Measurements from ENCODE around the gene ANKMY2.

ANKMY2 gene

DNA sequence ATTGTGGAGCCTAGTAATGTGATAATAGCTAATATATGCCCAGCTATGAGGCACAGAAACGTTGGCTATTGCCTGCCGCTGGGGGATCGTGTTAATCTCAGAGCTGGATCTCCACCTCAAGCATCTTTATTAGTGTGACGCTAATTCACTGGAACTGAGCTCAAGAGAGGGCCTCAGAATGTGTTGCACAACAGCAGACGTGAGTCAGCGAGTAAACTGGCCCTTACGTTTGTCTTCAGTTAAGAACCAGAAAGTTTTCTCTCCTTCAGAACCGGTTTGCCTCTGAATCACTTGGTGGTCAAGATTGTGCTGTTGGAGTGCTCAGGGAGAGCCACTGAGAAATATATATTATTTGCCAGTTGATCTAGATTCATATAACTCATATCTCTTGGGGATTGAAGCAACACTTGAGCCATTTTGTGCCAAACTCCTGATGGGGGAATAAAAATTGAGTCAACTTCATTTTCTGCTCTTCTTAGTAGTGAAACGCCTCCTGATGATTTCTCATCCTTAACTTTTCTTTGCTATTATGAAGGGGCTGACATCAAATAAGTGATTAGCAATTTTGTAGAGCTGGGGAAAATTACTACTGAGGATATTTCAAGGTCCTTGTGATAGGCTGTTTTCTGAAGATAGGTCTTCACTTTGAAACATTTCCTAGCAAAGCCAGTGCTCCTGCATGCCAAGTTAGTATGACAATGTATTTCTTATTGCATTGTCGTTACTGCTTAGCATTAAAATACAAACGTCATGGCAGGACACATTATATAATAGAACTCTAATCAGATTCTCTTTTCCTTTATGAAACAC, 22.7 kb upstream of the ANKMY2 start:
- H3K27ac ChIP-seq (ENCODE audit: extremely low read depth, low read depth, low read length) = no peak overlapping the region
- CTCF ChIA-PET = interaction anchor here (0.6 to 1.2 kb wide), 3 partner anchors 104 to 322 kb away, joined by 3 read pairs; no protein-coding TSS in a partner anchor
- H3K4me1 ChIP-seq (ENCODE audit: control insufficient read depth, insufficient read depth, low read length) = peaks cover 4% of the 10 kb centered on the region; the same call in 1 of the 2 replicates
- no peak overlapping the region for H3K4me3 ChIP-seq (ENCODE audit: low read depth, low read length)
- POLR2A ChIA-PET = interaction anchor here (2.0 kb wide), 1 partner anchor 22 kb away, joined by 7 read pairs; the partner anchor contains the start of genes ANKMY2 and BZW2
- peaks cover 0 to 3% of the 10 kb centered on the region in 2 experiments; a peak in 1 of 3 replicates for H3K36me3 ChIP-seq (ENCODE audit: control insufficient read depth in 2 of 2, insufficient read depth in 1 of 2, low read length in 2 of 2)
- H3K9me3 ChIP-seq (ENCODE audit: control insufficient read depth, insufficient read depth, low read depth, low read length) = no peaks in the 10 kb centered on the region
- TF ChIP-seq, protein P1, sequence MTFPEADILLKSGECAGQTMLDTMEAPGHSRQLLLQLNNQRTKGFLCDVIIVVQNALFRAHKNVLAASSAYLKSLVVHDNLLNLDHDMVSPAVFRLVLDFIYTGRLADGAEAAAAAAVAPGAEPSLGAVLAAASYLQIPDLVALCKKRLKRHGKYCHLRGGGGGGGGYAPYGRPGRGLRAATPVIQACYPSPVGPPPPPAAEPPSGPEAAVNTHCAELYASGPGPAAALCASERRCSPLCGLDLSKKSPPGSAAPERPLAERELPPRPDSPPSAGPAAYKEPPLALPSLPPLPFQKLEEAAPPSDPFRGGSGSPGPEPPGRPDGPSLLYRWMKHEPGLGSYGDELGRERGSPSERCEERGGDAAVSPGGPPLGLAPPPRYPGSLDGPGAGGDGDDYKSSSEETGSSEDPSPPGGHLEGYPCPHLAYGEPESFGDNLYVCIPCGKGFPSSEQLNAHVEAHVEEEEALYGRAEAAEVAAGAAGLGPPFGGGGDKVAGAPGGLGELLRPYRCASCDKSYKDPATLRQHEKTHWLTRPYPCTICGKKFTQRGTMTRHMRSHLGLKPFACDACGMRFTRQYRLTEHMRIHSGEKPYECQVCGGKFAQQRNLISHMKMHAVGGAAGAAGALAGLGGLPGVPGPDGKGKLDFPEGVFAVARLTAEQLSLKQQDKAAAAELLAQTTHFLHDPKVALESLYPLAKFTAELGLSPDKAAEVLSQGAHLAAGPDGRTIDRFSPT (tag by site-specific recombination; IDR thresholded peaks at IDR 0.05) = peak; percentile 67; the same call in 1 of the 2 replicates
- TF ChIP-seq ZNF777 (tag by site-specific recombination; IDR thresholded peaks at IDR 0.05; ENCODE audit: borderline replicate concordance) (no peak), ZNF19 (tag by site-specific recombination; IDR thresholded peaks at IDR 0.05; ENCODE audit: low read depth) (no peak), ZBTB17 (tag by site-specific recombination; IDR thresholded peaks at IDR 0.05) (peak; percentile 41), ZNF366 (tag by site-specific recombination; conservative IDR thresholded peaks at IDR 0.05) (0 out of 2 replicates have a peak, but pooled peaks have one; percentile 44), ZNF610 (tag by site-specific recombination; IDR thresholded peaks at IDR 0.05; ENCODE audit: borderline replicate concordance) (no peak), ZNF146 (tag by site-specific recombination; IDR thresholded peaks at IDR 0.05) (no peak), ZNF76 (tag by site-specific recombination; IDR thresholded peaks at IDR 0.05; ENCODE audit: borderline replicate concordance, low read depth) (no peak), ZSCAN30 (tag by site-specific recombination; IDR thresholded peaks at IDR 0.05) (0 out of 2 replicates have a peak, but pooled peaks have one; percentile 40), ZNF660 (tag by site-specific recombination; IDR thresholded peaks at IDR 0.05) (peak; percentile 55; the same call in 1 of the 2 replicates), ZNF585B (tag by site-specific recombination; IDR thresholded peaks at IDR 0.05) (no peak), MEIS1 (CRISPR knock-in tag; IDR thresholded peaks at IDR 0.05; ENCODE audit: borderline replicate concordance) (no peak), ZNF621 (tag by site-specific recombination; IDR thresholded peaks at IDR 0.05) (no peak), ZNF140 (tag by site-specific recombination; IDR thresholded peaks at IDR 0.05) (no peak), ZNF664 (tag by site-specific recombination; IDR thresholded peaks at IDR 0.05) (no peak), ZNF112 (tag by site-specific recombination; IDR thresholded peaks at IDR 0.05) (no peak)
- TF ChIP-seq, protein P2, sequence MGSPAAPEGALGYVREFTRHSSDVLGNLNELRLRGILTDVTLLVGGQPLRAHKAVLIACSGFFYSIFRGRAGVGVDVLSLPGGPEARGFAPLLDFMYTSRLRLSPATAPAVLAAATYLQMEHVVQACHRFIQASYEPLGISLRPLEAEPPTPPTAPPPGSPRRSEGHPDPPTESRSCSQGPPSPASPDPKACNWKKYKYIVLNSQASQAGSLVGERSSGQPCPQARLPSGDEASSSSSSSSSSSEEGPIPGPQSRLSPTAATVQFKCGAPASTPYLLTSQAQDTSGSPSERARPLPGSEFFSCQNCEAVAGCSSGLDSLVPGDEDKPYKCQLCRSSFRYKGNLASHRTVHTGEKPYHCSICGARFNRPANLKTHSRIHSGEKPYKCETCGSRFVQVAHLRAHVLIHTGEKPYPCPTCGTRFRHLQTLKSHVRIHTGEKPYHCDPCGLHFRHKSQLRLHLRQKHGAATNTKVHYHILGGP (tag by site-specific recombination; IDR thresholded peaks at IDR 0.05) = no peak
- TF ChIP-seq, protein P3, sequence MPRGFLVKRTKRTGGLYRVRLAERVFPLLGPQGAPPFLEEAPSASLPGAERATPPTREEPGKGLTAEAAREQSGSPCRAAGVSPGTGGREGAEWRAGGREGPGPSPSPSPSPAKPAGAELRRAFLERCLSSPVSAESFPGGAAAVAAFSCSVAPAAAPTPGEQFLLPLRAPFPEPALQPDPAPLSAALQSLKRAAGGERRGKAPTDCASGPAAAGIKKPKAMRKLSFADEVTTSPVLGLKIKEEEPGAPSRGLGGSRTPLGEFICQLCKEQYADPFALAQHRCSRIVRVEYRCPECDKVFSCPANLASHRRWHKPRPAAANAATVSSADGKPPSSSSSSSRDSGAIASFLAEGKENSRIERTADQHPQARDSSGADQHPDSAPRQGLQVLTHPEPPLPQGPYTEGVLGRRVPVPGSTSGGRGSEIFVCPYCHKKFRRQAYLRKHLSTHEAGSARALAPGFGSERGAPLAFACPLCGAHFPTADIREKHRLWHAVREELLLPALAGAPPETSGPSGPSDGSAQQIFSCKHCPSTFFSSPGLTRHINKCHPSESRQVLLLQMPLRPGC (tag by site-specific recombination; IDR thresholded peaks at IDR 0.05) = peak; percentile 64; the same call in 1 of the 2 replicates
- TF ChIP-seq, protein P4, sequence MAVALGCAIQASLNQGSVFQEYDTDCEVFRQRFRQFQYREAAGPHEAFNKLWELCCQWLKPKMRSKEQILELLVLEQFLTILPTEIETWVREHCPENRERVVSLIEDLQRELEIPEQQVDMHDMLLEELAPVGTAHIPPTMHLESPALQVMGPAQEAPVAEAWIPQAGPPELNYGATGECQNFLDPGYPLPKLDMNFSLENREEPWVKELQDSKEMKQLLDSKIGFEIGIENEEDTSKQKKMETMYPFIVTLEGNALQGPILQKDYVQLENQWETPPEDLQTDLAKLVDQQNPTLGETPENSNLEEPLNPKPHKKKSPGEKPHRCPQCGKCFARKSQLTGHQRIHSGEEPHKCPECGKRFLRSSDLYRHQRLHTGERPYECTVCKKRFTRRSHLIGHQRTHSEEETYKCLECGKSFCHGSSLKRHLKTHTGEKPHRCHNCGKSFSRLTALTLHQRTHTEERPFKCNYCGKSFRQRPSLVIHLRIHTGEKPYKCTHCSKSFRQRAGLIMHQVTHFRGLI (tag by site-specific recombination; IDR thresholded peaks at IDR 0.05) = no peak
- TF ChIP-seq, protein P5, sequence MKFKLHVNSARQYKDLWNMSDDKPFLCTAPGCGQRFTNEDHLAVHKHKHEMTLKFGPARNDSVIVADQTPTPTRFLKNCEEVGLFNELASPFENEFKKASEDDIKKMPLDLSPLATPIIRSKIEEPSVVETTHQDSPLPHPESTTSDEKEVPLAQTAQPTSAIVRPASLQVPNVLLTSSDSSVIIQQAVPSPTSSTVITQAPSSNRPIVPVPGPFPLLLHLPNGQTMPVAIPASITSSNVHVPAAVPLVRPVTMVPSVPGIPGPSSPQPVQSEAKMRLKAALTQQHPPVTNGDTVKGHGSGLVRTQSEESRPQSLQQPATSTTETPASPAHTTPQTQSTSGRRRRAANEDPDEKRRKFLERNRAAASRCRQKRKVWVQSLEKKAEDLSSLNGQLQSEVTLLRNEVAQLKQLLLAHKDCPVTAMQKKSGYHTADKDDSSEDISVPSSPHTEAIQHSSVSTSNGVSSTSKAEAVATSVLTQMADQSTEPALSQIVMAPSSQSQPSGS (tag by site-specific recombination; IDR thresholded peaks at IDR 0.05; ENCODE audit: low read depth) = no peak
- TF ChIP-seq, protein P6, sequence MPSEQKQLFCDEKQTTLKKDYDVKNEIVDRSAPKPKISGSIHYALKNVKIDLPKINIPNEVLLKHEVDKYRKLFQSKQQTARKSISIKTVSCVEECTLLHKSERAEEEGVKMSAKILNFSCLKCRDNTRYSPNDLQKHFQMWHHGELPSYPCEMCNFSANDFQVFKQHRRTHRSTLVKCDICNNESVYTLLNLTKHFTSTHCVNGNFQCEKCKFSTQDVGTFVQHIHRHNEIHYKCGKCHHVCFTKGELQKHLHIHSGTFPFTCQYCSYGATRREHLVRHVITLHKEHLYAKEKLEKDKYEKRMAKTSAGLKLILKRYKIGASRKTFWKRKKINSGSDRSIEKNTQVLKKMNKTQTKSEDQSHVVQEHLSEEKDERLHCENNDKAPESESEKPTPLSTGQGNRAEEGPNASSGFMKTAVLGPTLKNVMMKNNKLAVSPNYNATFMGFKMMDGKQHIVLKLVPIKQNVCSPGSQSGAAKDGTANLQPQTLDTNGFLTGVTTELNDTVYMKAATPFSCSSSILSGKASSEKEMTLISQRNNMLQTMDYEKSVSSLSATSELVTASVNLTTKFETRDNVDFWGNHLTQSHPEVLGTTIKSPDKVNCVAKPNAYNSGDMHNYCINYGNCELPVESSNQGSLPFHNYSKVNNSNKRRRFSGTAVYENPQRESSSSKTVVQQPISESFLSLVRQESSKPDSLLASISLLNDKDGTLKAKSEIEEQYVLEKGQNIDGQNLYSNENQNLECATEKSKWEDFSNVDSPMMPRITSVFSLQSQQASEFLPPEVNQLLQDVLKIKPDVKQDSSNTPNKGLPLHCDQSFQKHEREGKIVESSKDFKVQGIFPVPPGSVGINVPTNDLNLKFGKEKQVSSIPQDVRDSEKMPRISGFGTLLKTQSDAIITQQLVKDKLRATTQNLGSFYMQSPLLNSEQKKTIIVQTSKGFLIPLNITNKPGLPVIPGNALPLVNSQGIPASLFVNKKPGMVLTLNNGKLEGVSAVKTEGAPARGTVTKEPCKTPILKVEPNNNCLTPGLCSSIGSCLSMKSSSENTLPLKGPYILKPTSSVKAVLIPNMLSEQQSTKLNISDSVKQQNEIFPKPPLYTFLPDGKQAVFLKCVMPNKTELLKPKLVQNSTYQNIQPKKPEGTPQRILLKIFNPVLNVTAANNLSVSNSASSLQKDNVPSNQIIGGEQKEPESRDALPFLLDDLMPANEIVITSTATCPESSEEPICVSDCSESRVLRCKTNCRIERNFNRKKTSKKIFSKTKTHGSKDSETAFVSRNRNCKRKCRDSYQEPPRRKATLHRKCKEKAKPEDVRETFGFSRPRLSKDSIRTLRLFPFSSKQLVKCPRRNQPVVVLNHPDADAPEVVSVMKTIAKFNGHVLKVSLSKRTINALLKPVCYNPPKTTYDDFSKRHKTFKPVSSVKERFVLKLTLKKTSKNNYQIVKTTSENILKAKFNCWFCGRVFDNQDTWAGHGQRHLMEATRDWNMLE (tag by site-specific recombination; conservative IDR thresholded peaks at IDR 0.05; ENCODE audit: low read depth) = no peak
